HCT116 (cell line): ENCODE results near the gene KCNK18. TPM values are rescaled to one million over a fixed set of nuclear protein-coding genes. Genes with fewer than 3 reads are reported as not detected.

Source experiments
- ATAC-seq: fragments of 200-7000 bp; cut with Tn5 transposase; 2 replicates; pipeline ENCODE4 v1.9.1; 2020; ENCODE audit warnings: mild to moderate bottlenecking, moderate library complexity
- BruUV-seq: library from RNA; stranded (reverse); fragments of 400-500 nt; replicated peaks from 2 replicates; lab custom pipeline; 2021; lab: Mats Ljungman, UMichigan
- CTCF ChIA-PET: fragments of 300-600 bp; sonication (Branson Sonifier 250); formaldehyde crosslinking; loops from one replicate; lab custom pipeline; 2021; ENCODE audit warnings: antibody characterized with exemption; lab: Charles Lee
- POLR2A ChIA-PET: fragments of 300-600, 350-600 bp; sonication (Branson Sonifier 250); formaldehyde crosslinking; loops from one replicate; lab custom pipeline; 2021; ENCODE audit warnings: antibody characterized with exemption; lab: Charles Lee
- RAD21 ChIA-PET, 2 experiments: fragments of 300-600 bp; sonication (Branson Sonifier 250); formaldehyde crosslinking; loops; one replicate each; lab custom pipeline; 2023; ENCODE audit warnings: low total read pairs in 2 of 2; ENCODE audit not compliant: uncharacterized antibody in 2 of 2, unreplicated experiment in 2 of 2, low non-redundant PET in 1 of 2; lab: Charles Lee
- DNase-seq: peaks from one replicate; pipeline ENCODE4 v3.0.0-alpha.2; 2010; ENCODE audit warnings: low read depth, low spot score
- H2AFZ ChIP-seq: fragments of 200-600 bp; shearing (Covaris generic), sonication (generic); 2 replicates; pipeline ENCODE4 v1.6.1; 2017; ENCODE audit warnings: low read depth, mixed run types, mixed read lengths, antibody characterized with exemption, low read length; ENCODE audit not compliant: poor library complexity, severe bottlenecking
- H3K27ac ChIP-seq: 2 replicates; pipeline ENCODE4 v1.5.1; 2012; ENCODE audit warnings: low read depth, low read length
- H3K27me3 ChIP-seq: fragments of 200-600 bp; sonication (generic); 2 replicates; pipeline ENCODE4 v1.6.1; 2016; ENCODE audit warnings: mixed run types, low read length, mixed read lengths; ENCODE audit not compliant: insufficient read depth
- H3K36me3 ChIP-seq, 2 experiments: fragments of 200-500 bp in 1 of 2; fragments of 200-600 bp in 1 of 2; sonication (Bioruptor generic) in 1 of 2; sonication (generic) in 1 of 2; 2 replicates each; pipeline versions ENCODE4 v1.5.1 to v1.6.1; 2014 to 2016; ENCODE audit warnings: low read length in 2 of 2, inconsistent platforms in 1 of 2, mixed read lengths in 1 of 2, mixed run types in 1 of 2; ENCODE audit not compliant: insufficient read depth in 2 of 2, control insufficient read depth in 1 of 2
- H3K4me1 ChIP-seq, 2 experiments: fragments of 200-600 bp in 1 of 2; sonication (generic) in 1 of 2; 2 replicates each; pipeline versions ENCODE4 v1.5.1 to v1.6.1; 2012 to 2017; ENCODE audit warnings: low read length in 2 of 2, inconsistent platforms in 1 of 2, mild to moderate bottlenecking in 1 of 2, mixed read lengths in 1 of 2, mixed run types in 1 of 2, moderate library complexity in 1 of 2; ENCODE audit not compliant: insufficient read depth in 2 of 2, control insufficient read depth in 1 of 2
- H3K4me2 ChIP-seq: fragments of 200-600 bp; sonication (generic); 2 replicates; pipeline ENCODE4 v1.6.1; 2017; ENCODE audit warnings: mixed run types, low read length, mixed read lengths
- H3K4me3 ChIP-seq, 2 experiments: fragments of 200-600 bp in 1 of 2; sonication (generic) in 1 of 2; replicated peaks in 1 of 2; 2 replicates each; pipeline ENCODE4 v1.5.1; 2011 to 2016; ENCODE audit warnings: low read length in 2 of 2, control low read depth in 1 of 2, low read depth in 1 of 2, mild to moderate bottlenecking in 1 of 2, mixed read lengths in 1 of 2, mixed run types in 1 of 2
- H3K79me2 ChIP-seq: fragments of 200-600 bp; sonication (generic); 2 replicates; pipeline ENCODE4 v1.6.1; 2017; ENCODE audit warnings: mild to moderate bottlenecking, mixed run types, low read length, moderate library complexity, mixed read lengths; ENCODE audit not compliant: insufficient read depth
- H3K9ac ChIP-seq: fragments of 200-600 bp; sonication (generic); 2 replicates; pipeline ENCODE4 v1.6.1; 2016; ENCODE audit warnings: low read length, mixed read lengths
- H3K9me2 ChIP-seq: fragments of 200-600 bp; sonication (generic), shearing (Covaris generic); 2 replicates; pipeline ENCODE4 v1.6.1; 2017; ENCODE audit warnings: mixed run types, mild to moderate bottlenecking, moderate library complexity; ENCODE audit not compliant: insufficient read depth
- H3K9me3 ChIP-seq, 2 experiments: fragments of 200-500 bp in 1 of 2; fragments of 200-600 bp in 1 of 2; sonication (Bioruptor generic) in 1 of 2; sonication (generic) in 1 of 2; 2 replicates each; pipeline ENCODE4 v1.6.1; 2014 to 2017; ENCODE audit warnings: low read length in 2 of 2, mixed read lengths in 2 of 2, inconsistent platforms in 1 of 2, low read depth in 1 of 2, mild to moderate bottlenecking in 1 of 2, mixed run types in 1 of 2, moderate library complexity in 1 of 2; ENCODE audit not compliant: control insufficient read depth in 1 of 2, insufficient read depth in 1 of 2
- H4K20me1 ChIP-seq: fragments of 200-600 bp; sonication (generic), shearing (Covaris generic); 2 replicates; pipeline ENCODE4 v1.6.1; 2017; ENCODE audit warnings: mixed run types, mild to moderate bottlenecking, moderate library complexity; ENCODE audit not compliant: insufficient read depth
- ATF3 ChIP-seq: IDR thresholded peaks from 2 replicates; pipeline ENCODE4 v1.6.1; 2012
- CEBPB ChIP-seq: IDR thresholded peaks from 2 replicates; pipeline ENCODE4 v1.6.1; 2012; ENCODE audit warnings: low read depth
- EGR1 ChIP-seq: IDR thresholded peaks from 2 replicates; pipeline ENCODE4 v1.6.1; 2012; ENCODE audit warnings: low read depth
- ELF1 ChIP-seq: IDR thresholded peaks from 2 replicates; pipeline ENCODE4 v1.6.1; 2012; ENCODE audit warnings: low read depth, borderline replicate concordance
- FOSL1 ChIP-seq: IDR thresholded peaks from 2 replicates; pipeline ENCODE4 v1.6.1; 2012; ENCODE audit warnings: low read depth
- JUND ChIP-seq: IDR thresholded peaks from 2 replicates; pipeline ENCODE4 v1.6.1; 2012
- POLR2AphosphoS5 ChIP-seq: IDR thresholded peaks from 2 replicates; pipeline ENCODE4 v1.6.1; 2011; ENCODE audit warnings: mild to moderate bottlenecking, low read depth, low read length, moderate library complexity
- SP1 ChIP-seq: IDR thresholded peaks from 2 replicates; pipeline ENCODE4 v1.6.1; 2012; ENCODE audit warnings: low read depth
- SRF ChIP-seq: IDR thresholded peaks from 2 replicates; pipeline ENCODE4 v1.6.1; 2012; ENCODE audit warnings: low read depth
- TCF7L2 ChIP-seq: IDR thresholded peaks from 2 replicates; pipeline ENCODE4 v1.7.0; 2011; ENCODE audit warnings: borderline replicate concordance, inconsistent platforms; ENCODE audit not compliant: insufficient read depth, insufficient read length; ENCODE audit errors: extremely low read depth
- ZBTB33 ChIP-seq: IDR thresholded peaks from 2 replicates; pipeline ENCODE4 v1.6.1; 2011; ENCODE audit warnings: mild to moderate bottlenecking, low read length, moderate library complexity; ENCODE audit not compliant: insufficient replicate concordance; ENCODE audit errors: extremely low read depth
- ZFX ChIP-seq: fragments of 450-650 bp; IDR thresholded peaks from 2 replicates; pipeline ENCODE4 v1.6.1; 2017
- intact Hi-C: fragments of 100-400 bp; cut with micrococcal nuclease; formaldehyde crosslinking; loops from 2 replicates; pipeline ENCODE4 v1.10.0; 2022
- total RNA-seq: library from RNA; stranded (reverse); gene quantifications from one replicate; pipeline ENCODE4 v1.2.1, GENCODE V29; 2021; ENCODE audit not compliant: unreplicated experiment

The KCNK18 gene
- total RNA-seq, 1 experiment from 2014 or later, result not detected

DNA sequence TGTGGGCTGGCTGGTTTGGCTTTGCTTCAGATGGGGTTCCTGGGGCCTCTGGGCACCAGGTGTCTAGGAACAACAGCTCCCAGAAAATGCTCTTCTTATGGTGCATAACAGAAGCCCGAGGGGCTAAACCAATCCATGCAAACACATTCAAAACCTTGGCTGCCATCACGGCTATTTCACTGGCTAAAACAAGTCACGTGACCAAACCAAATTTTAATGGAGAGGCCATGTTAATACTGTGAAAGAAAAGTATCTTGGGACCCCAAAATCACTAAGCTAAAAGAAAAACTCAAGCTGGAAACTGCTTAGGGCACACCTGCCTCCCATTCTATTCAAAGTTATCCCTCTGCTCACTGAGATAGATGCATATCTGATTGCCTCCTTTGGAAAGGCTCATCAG, 19.1 kb upstream of the KCNK18 start:
- H2AFZ ChIP-seq, result no peak overlapping the region
- H4K20me1 ChIP-seq, result no peaks in the 10 kb centered on the region
- ChIA-PET POLR2A (interaction anchor here (0.5 kb wide), 1 partner anchor 13 kb away, joined by 3 read pairs; no protein-coding TSS in a partner anchor), RAD21 (no interaction called here), CTCF (interaction anchor here (2.4 to 17.7 kb wide), 2 partner anchors 11 to 379 kb away, joined by 6 to 629 read pairs; no protein-coding TSS in a partner anchor)
- DNase-seq (no peak), ATAC-seq (no peak)
- H3K9me2 ChIP-seq, result no peaks in the 10 kb centered on the region
- intact Hi-C loops, result loop anchor here (10.0 kb wide), 1 partner anchor 703 kb away; no protein-coding TSS in a partner anchor
- no peaks in the 10 kb centered on the region for H3K36me3 ChIP-seq
- H3K27me3 ChIP-seq, result no peaks in the 10 kb centered on the region
- BruUV-seq, result no TSS peak
- H3K9ac ChIP-seq, result no peak overlapping the region
- peaks cover 0 to 16% of the 10 kb centered on the region in 2 experiments; a peak in 3 of 4 replicates for H3K4me1 ChIP-seq
- H3K4me2 ChIP-seq, result no peak overlapping the region
- H3K9me3 ChIP-seq, result no peaks in the 10 kb centered on the region
- H3K27ac ChIP-seq, result no peak overlapping the region
- TF ChIP-seq ATF3 (no peak), FOSL1 (no peak), EGR1 (no peak), TCF7L2 (no peak), CEBPB (no peak), SP1 (no peak), JUND (no peak), ZFX (no peak), POLR2AphosphoS5 (no peak), ZBTB33 (no peak), SRF (no peak), ELF1 (no peak)
- TF ChIP-seq, all 23 proteins: peak for 0
- H3K79me2 ChIP-seq, result no peaks in the 10 kb centered on the region
- H3K4me3 ChIP-seq, result no peak overlapping the region
